ENCODE results near the gene RGS4.

- TF ChIP-seq CTCF (IDR thresholded peaks at IDR 0.05) (no peak), EZH2phosphoT487 (IDR thresholded peaks at IDR 0.05) (no peak), EZH2 (IDR thresholded peaks at IDR 0.05) (no peak)
Observed at GRCh38 chr1:163068716-163069115, 445 bp upstream of the RGS4 start.

Data from neural progenitor cell (in vitro differentiated cells).